ENCODE measurements around the gene ACTC1.

ACTC1 gene

GRCh38 chr15:34755419-34755773 is 40.0 kb downstream of the ACTC1 start:
- DNase-seq = no peak

- no peak for DNase-seq
Measured at GRCh38 chr15:34754674-34755418, 40.5 kb downstream of the ACTC1 start, which contains the start of gene GJD2. Gene GJD2, minus strand, starts transcription at chr15:34754998. Its CDS starts 510 bp downstream, at chr15:34754488.

- no peak for DNase-seq
Measured at GRCh38 chr15:34754171-34754601, 41.2 kb downstream of the ACTC1 start.

GRCh38 chr15:34753236-34753894 is 42.0 kb downstream of the ACTC1 start:
- DNase-seq = no peak

- DNase-seq = no peak
Measured at GRCh38 chr15:34749691-34750090, 45.7 kb downstream of the ACTC1 start.

All from CD4-positive, alpha-beta T cell treated with Interleukin-17A for 4 hours (primary cell).